ENCODE measurements around the gene CATSPERZ.

DNA sequence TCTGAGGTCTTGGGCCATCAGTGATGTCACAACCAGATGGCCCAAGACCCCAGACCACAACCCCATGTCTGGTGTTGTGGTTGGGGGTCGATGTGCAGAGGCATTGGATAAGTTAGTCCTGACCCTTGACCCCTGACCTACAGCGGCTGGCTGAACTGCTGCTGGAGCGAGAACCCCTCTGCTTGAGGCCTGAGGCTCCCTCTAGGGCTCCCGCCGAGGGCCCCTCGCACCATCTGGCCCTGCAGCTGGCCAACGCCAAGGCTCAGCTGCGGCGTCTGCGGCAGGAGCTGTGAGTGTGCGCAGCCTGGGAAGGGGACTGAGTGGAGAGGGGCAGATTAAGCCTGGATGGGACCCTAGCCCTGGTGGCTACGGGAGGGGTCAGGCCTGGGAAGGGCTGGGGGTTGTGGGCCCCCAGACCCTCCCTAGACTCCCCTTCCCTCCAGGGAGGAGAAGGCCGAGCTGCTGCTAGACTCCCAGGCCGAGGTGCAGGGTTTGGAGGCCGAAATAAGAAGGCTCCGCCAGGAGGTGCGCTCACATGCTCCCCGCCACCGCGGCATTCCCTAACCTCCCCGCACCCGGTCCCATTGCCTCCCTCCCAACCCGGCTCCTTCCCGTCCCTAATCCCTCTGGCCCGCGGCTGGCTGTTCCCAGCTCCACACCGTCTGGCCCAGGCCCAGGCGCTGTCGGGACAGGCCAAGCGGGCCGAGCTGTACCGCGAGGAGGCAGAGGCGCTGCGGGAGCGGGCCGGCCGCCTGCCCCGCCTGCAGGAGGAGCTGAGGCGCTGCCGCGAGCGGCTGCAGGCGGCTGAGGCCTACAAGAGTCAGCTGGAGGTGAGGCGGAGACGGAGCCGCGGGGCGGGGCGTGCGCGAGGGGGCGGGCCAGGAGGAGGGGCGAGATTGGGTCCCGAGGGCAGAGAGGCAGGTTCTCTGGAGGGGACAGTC is 42.0 kb downstream of the CATSPERZ start:
- no peak for TF ChIP-seq EP300 (IDR thresholded peaks at IDR 0.05)
- TF ChIP-seq, protein P1, sequence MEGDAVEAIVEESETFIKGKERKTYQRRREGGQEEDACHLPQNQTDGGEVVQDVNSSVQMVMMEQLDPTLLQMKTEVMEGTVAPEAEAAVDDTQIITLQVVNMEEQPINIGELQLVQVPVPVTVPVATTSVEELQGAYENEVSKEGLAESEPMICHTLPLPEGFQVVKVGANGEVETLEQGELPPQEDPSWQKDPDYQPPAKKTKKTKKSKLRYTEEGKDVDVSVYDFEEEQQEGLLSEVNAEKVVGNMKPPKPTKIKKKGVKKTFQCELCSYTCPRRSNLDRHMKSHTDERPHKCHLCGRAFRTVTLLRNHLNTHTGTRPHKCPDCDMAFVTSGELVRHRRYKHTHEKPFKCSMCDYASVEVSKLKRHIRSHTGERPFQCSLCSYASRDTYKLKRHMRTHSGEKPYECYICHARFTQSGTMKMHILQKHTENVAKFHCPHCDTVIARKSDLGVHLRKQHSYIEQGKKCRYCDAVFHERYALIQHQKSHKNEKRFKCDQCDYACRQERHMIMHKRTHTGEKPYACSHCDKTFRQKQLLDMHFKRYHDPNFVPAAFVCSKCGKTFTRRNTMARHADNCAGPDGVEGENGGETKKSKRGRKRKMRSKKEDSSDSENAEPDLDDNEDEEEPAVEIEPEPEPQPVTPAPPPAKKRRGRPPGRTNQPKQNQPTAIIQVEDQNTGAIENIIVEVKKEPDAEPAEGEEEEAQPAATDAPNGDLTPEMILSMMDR (IDR thresholded peaks at IDR 0.05) = peak in 2 of 3 donors; percentile 37 to 47

Measured in ovary (tissue), 3 donors.